Measurements from ENCODE around the gene ZMAT5.

DNA sequence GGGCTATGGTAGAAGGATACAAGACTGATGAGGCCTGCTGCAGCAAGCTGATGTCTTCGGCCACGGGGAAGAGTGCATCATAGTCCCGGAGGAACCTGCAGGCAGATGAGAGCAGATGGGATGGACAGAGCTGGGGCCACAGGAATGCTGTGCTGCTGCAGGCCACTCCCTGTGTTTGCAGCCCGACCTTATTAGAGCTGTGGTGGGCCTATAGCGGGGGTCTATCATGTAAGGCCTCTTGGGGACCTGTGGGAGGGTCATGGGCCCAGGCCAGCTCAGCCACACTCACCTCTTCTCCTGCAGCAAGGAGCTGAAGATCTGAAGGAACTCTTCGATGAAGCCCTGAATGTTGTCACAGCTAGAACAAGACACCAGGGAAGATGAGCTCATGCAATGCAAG is 39.4 kb upstream of the ZMAT5 start:
- TF ChIP-seq CTCF (conservative IDR thresholded peaks at IDR 0.05 in 1 of 2, IDR thresholded peaks at IDR 0.05 in 1 of 2; ENCODE audit: extremely low read depth in 1 of 2, insufficient read depth in 1 of 2, low read depth in 1 of 2, low read length in 2 of 2) (no peak), EZH2 (IDR thresholded peaks at IDR 0.05; ENCODE audit: borderline replicate concordance, low read length) (no peak)
